Omental fat pad (tissue), 4 donors: ENCODE results near the gene SENP1. TPM values are rescaled to one million over a fixed set of nuclear protein-coding genes. Genes with fewer than 3 reads are reported as not detected.

Source experiments
- ATAC-seq: fragments of 150-250 bp; one replicate; pipeline ENCODE4 v1.9.1; 2016; ENCODE audit warnings: mild to moderate bottlenecking, moderate library complexity; ENCODE audit not compliant: low FRiP score
- DNase-seq: peaks from one replicate; pipeline ENCODE4 v3.0.0-alpha.2; 2019; ENCODE audit warnings: low spot score
- total RNA-seq, 4 donors: library from RNA; depleted of rRNA; stranded (reverse); fragments of >200 nt; gene quantifications; one replicate each; pipeline ENCODE4 v1.1.0, GENCODE V29; 2016
- TF ChIP-seq, protein P1 (sequence below), 3 donors: fragments of 450-650 bp; IDR thresholded peaks; one replicate each; pipeline ENCODE4 v1.5.1; 2016 to 2017; ENCODE audit warnings: antibody characterized with exemption in 3 of 3, mild to moderate bottlenecking in 3 of 3, moderate library complexity in 2 of 3

Gene SENP1
- total RNA-seq, 4 donors from 2014 or later, result 13.6 to 23.0 (median 18.2) TPM

GRCh38 chr12:48069241-48069640 is 36.6 kb downstream of the SENP1 start:
- TF ChIP-seq, protein P1, sequence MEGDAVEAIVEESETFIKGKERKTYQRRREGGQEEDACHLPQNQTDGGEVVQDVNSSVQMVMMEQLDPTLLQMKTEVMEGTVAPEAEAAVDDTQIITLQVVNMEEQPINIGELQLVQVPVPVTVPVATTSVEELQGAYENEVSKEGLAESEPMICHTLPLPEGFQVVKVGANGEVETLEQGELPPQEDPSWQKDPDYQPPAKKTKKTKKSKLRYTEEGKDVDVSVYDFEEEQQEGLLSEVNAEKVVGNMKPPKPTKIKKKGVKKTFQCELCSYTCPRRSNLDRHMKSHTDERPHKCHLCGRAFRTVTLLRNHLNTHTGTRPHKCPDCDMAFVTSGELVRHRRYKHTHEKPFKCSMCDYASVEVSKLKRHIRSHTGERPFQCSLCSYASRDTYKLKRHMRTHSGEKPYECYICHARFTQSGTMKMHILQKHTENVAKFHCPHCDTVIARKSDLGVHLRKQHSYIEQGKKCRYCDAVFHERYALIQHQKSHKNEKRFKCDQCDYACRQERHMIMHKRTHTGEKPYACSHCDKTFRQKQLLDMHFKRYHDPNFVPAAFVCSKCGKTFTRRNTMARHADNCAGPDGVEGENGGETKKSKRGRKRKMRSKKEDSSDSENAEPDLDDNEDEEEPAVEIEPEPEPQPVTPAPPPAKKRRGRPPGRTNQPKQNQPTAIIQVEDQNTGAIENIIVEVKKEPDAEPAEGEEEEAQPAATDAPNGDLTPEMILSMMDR (IDR thresholded peaks at IDR 0.05), result no peak
- DNase-seq (no peak), ATAC-seq (no peak)

DNA sequence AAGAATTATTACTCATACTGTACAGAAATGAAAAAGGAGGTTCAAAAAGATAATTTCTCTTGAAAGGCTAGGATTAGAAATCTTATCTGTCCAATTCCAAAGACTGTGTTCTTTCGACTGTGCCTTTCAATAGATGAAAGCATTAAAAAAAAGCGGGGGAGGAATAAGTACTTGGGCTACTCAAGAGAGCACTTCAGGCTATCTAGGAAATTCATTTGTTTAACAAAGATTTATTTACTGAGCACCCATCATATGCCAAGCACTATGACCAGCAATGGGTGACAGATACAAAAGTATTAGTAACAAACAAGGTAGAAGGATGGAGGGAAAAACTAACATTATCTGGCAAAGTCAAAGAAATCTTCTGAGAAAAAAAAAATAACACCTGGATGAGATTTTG is 37.4 kb downstream of the SENP1 start:
- DNase-seq, result no peak
- TF ChIP-seq, protein P1 (IDR thresholded peaks at IDR 0.05), result no peak
- no peak for ATAC-seq

DNA sequence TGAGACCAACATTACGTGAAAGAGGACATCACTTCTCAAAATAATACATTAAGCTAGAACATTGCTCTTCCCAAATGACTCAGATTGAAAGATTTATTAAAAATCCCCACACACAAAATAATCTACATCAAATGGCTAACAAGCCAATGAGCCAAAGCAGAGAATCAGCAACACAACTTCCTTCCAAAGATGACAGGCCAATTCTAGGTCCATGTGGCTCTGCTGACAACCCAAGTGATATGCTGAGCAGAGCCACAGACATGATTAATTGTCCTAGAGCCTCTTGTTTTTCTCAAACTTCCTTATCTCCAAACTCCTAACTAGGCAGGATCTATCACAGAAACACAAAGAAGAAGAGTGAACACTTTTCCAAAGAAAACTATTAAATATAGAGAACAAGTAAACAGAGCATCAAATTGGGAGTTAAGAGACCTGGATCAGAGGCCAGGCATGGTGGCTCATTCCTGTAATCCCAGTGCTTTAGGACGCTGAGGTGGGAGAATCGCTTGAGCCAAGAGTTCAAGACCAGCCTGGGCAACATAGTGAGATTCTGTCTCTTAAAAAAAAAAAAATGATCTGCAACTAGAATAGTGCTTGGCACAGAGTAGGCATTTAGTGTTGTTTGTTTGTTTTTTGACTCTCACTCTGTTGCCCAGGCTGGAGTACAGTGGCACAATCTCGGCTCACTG is 38.5 kb downstream of the SENP1 start:
- ATAC-seq (no peak), DNase-seq (no peak)
- TF ChIP-seq, protein P1 (IDR thresholded peaks at IDR 0.05), result no peak

- TF ChIP-seq, protein P1 (IDR thresholded peaks at IDR 0.05), result no peak
- no peak for ATAC-seq
Observed at GRCh38 chr12:48065041-48065440, 40.8 kb downstream of the SENP1 start.

GRCh38 chr12:48063530-48063929 is 42.3 kb downstream of the SENP1 start:
- TF ChIP-seq, protein P1 (IDR thresholded peaks at IDR 0.05), result no peak
- no peak for ATAC-seq
- DNase-seq, result no peak

More at GRCh38 chr12:48065041-48065440, 40.8 kb downstream of the SENP1 start:
- no peak for DNase-seq

- TF ChIP-seq, protein P1 (IDR thresholded peaks at IDR 0.05), result no peak
- DNase-seq (no peak), ATAC-seq (no peak)
Observed at GRCh38 chr12:48061938-48062719, 43.8 kb downstream of the SENP1 start.
